H1 (cell line): ENCODE data around the gene EOGT.

Source experiments
- CHD1 ChIP-seq: IDR thresholded peaks from 2 replicates; pipeline ENCODE4 v1.6.1; 2012; ENCODE audit warnings: low read depth, low read length, improper control_type of control experiment
- EGR1 ChIP-seq: IDR thresholded peaks from 2 replicates; pipeline ENCODE4 v1.6.1; 2011; ENCODE audit warnings: low read depth, low read length, borderline replicate concordance

DNA sequence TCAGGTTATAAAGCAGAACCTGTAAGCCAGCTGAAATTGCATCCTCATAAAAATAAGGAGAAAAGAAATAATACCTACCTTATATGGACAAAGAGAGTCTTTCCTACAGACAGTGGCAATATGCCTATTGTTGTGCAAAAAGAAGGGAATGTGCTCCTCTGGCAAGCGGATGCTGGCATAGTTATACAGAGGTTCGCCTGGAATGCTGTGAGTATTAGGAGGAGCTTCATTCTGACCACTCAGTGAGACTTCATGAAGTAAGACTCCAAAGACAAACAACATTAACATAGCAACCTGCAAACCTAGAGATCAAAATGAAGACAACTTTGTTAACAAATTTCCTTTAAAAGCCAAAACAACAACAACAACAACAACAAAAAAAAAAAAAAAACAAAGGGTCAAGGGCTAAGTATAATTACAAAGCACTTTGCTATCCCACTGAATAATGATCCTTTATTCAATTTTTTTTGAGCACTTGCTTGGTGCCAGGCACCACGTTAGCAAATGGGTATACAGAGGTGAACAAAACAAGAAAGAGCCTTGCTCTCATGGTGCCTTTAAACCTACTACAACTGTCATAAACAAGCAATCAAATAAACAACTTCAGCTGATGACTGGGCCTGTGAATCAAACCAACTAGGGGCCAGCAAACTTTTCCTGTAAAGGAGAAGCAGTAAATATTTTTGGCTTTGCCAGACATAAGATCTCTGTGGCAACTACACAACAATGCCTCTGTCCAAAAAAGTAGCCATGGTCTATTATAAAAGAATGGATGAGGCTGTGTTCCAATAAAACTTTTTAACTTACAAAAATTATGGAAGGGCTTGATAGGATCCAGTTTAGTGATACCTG, 3.7 kb downstream of the EOGT start:
- TF ChIP-seq CHD1 (no peak), EGR1 (no peak)
